ENCODE data around the gene EML4.

DNA sequence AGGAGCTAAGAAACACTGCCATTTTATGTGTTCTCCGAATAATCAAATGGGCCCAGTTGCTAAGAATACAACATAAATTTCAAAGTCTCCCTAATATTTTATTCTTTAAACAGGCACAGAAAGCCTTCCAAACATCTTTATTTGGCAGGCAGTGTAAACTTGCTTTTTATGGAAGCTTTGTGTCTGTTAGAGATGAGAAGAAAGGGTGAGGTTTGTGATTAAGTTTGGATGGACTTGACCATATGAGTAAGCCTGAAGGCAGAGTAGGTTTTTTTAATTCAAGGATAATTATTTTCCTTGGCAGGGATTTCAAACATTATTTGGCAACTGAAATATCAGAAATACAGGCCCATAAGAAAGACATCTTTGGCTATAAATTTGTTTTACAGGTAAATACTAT lies 129.0 kb downstream of the EML4 start:
- TF ChIP-seq EZH2 (IDR thresholded peaks at IDR 0.05; ENCODE audit: insufficient read depth, low read length) = no peak
- TF ChIP-seq, protein P1, sequence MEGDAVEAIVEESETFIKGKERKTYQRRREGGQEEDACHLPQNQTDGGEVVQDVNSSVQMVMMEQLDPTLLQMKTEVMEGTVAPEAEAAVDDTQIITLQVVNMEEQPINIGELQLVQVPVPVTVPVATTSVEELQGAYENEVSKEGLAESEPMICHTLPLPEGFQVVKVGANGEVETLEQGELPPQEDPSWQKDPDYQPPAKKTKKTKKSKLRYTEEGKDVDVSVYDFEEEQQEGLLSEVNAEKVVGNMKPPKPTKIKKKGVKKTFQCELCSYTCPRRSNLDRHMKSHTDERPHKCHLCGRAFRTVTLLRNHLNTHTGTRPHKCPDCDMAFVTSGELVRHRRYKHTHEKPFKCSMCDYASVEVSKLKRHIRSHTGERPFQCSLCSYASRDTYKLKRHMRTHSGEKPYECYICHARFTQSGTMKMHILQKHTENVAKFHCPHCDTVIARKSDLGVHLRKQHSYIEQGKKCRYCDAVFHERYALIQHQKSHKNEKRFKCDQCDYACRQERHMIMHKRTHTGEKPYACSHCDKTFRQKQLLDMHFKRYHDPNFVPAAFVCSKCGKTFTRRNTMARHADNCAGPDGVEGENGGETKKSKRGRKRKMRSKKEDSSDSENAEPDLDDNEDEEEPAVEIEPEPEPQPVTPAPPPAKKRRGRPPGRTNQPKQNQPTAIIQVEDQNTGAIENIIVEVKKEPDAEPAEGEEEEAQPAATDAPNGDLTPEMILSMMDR (IDR thresholded peaks at IDR 0.05; ENCODE audit: insufficient read depth, low read depth, low read length) = no peak

Data from astrocyte (in vitro differentiated cells and primary cell).